Panc1 (cell line): ENCODE measurements around the gene TRAF7.
A peak's percentile ranks its signal among the peaks of the same experiment; 100 is the strongest.

Experiments used
- CTCF ChIP-seq: fragments of 450-650 bp; IDR thresholded peaks from 2 replicates; pipeline ENCODE4 v1.5.1; 2017; ENCODE audit warnings: mild to moderate bottlenecking
- POLR2AphosphoS5 ChIP-seq: IDR thresholded peaks from 2 replicates; pipeline ENCODE4 v1.6.1; 2012; ENCODE audit warnings: mild to moderate bottlenecking, low read depth, low read length, moderate library complexity
- SIN3A ChIP-seq: IDR thresholded peaks from 2 replicates; pipeline ENCODE4 v1.6.1; 2012; ENCODE audit warnings: low read depth, mild to moderate bottlenecking, low read length, moderate library complexity, borderline replicate concordance; ENCODE audit not compliant: insufficient read depth

GRCh38 chr16:2150418-2151187 lies 5.0 kb upstream of the TRAF7 start:
- TF ChIP-seq CTCF (no peak; the same call in 1 of the 2 replicates), POLR2AphosphoS5 (0 out of 2 replicates have a peak, but pooled peaks have one; percentile 47), SIN3A (peak; percentile 52; the same call in 1 of the 2 replicates)
